T-helper 17 cell (primary cell): ENCODE data around the gene B9D2. TPM values are rescaled to one million over a fixed set of nuclear protein-coding genes. Genes with fewer than 3 reads are reported as not detected.
"Not testable (repeated sequence)": the region's sequence is repeated elsewhere in the genome, so short reads cannot be mapped to it uniquely, and the experiment has no call there.

Experiments used
- ATAC-seq: fragments of 150-1000 bp; cut with Tn5 transposase; 2 replicates; pipeline ENCODE4 v1.10.0; 2021; ENCODE audit warnings: mild to moderate bottlenecking, moderate library complexity
- DNase-seq, 3 donors: peaks; one replicate each; pipeline versions ENCODE4 v3.0.0 to v3.0.0-alpha.2; 2020 to 2021
- H3K9me3 ChIP-seq: one replicate; pipeline ENCODE4 v1.7.0; 2013; ENCODE audit warnings: low read length, mild to moderate bottlenecking; ENCODE audit not compliant: control insufficient read depth, poor library complexity, severe bottlenecking
- H3K27ac Mint-ChIP-seq: one replicate; pipeline ENCODE4 v1.8.0; 2022; ENCODE audit warnings: mild to moderate bottlenecking, moderate library complexity, mixed read lengths
- H3K27me3 Mint-ChIP-seq: one replicate; pipeline ENCODE4 v1.8.0; 2022; ENCODE audit warnings: mixed read lengths
- H3K36me3 Mint-ChIP-seq: one replicate; pipeline ENCODE4 v1.8.0; 2022; ENCODE audit warnings: low read depth, mixed read lengths
- H3K4me1 Mint-ChIP-seq: one replicate; pipeline ENCODE4 v1.8.0; 2022; ENCODE audit warnings: mild to moderate bottlenecking, mixed read lengths
- H3K4me3 Mint-ChIP-seq: one replicate; pipeline ENCODE4 v1.8.0; 2022; ENCODE audit warnings: mild to moderate bottlenecking, moderate library complexity, mixed read lengths
- total RNA-seq, 4 donors: library from RNA in 2 of 4; stranded (reverse) in 2 of 4; gene quantifications; one replicate each; pipeline ENCODE4 v1.2.3 and lab custom pipeline; 2022 to 2026

Gene B9D2
- total RNA-seq, 2 donors from 2014 or later = 37.1 to 41.4 TPM

GRCh38 chr19:41401483-41401882, 37.5 kb upstream of the B9D2 start:
- peaks cover 33% of the 10 kb centered on the region for H3K4me1 Mint-ChIP-seq
- no peaks in the 10 kb centered on the region for H3K27me3 Mint-ChIP-seq

DNA sequence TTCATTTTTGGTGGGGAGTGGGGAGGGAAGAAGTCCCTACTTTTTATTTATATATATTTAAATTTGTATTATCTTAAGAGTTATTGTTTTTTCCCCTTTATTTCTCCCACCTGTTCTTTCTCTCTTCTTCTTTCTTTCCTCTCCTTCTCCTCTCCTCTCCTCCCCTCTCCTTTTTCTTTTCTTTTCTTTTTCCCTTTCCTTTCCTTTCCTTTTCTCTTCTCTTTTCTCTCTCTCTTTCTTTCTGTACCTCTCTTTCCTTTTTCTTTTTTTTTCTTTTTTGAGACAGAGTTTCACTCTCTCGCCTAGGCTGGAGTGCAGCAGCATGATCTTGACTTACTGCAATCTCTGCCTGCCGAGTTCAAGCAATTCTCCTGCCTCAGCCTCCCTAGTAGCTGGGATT, 35.6 kb upstream of the B9D2 start:
- Mint-ChIP-seq H3K4me1 (peaks cover 44% of the 10 kb centered on the region), H3K4me3 (peak overlapping the region; percentile 81), H3K27me3 (no peaks in the 10 kb centered on the region), H3K27ac (peak overlapping the region; percentile 100), H3K36me3 (no peaks in the 10 kb centered on the region)
- no peaks in the 10 kb centered on the region for H3K9me3 ChIP-seq
- ATAC-seq (no peak), DNase-seq (no peak)

More at GRCh38 chr19:41401483-41401882, 37.5 kb upstream of the B9D2 start:
- no peak for DNase-seq
- no peak overlapping the region for H3K4me3 Mint-ChIP-seq
- H3K27ac Mint-ChIP-seq = peak overlapping the region; percentile 59
- no peak for ATAC-seq
- no peaks in the 10 kb centered on the region for H3K36me3 Mint-ChIP-seq
- no peaks in the 10 kb centered on the region for H3K9me3 ChIP-seq

GRCh38 chr19:41399091-41399490, 35.1 kb upstream of the B9D2 start:
- ATAC-seq = no peak
- Mint-ChIP-seq H3K4me1 (peaks cover 44% of the 10 kb centered on the region), H3K27me3 (no peaks in the 10 kb centered on the region), H3K36me3 (no peaks in the 10 kb centered on the region), H3K27ac (peak overlapping the region; percentile 100), H3K4me3 (peak overlapping the region; percentile 97)
- no peaks in the 10 kb centered on the region for H3K9me3 ChIP-seq
- no peak for DNase-seq

DNA sequence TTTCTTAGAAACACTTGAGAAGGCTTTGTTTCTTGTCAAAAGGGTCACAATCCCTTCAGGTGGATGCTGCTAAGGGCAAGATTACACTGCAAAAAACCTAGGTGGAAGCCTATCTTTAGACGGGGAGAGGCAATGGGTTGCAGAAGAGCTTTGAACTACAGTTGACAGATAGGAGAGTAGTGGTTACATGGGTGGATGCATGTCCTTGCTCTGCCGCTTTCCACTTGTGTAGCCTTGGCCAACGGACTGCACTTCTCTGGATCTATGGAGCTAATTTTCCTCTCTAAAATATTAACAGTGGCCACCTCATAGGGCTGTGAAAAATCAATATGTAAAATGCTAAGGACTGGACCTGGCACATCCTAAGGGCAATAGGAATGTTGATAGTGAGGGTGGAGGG, 34.6 kb upstream of the B9D2 start:
- Mint-ChIP-seq H3K4me3 (peak overlapping the region; percentile 97), H3K36me3 (no peaks in the 10 kb centered on the region), H3K4me1 (peaks cover 41% of the 10 kb centered on the region), H3K27me3 (no peaks in the 10 kb centered on the region), H3K27ac (peak overlapping the region; percentile 100)
- no peak for ATAC-seq
- no peaks in the 10 kb centered on the region for H3K9me3 ChIP-seq
- no peak for DNase-seq

GRCh38 chr19:41398050-41398418, 34.1 kb upstream of the B9D2 start:
- Mint-ChIP-seq H3K4me1 (peaks cover 39% of the 10 kb centered on the region), H3K36me3 (no peaks in the 10 kb centered on the region), H3K27me3 (no peaks in the 10 kb centered on the region), H3K27ac (peak overlapping the region; percentile 100), H3K4me3 (peak overlapping the region; percentile 97)
- ATAC-seq (no peak), DNase-seq (no peak)
- no peaks in the 10 kb centered on the region for H3K9me3 ChIP-seq

GRCh38 chr19:41397086-41398049, 33.4 kb upstream of the B9D2 start, which contains the start of the genes BCKDHA and EXOSC5:
Gene BCKDHA, plus strand, starts transcription at chr19:41397818. Its CDS starts 10 bp downstream, at chr19:41397828.
Gene EXOSC5, minus strand, starts transcription at chr19:41397359. Its CDS starts 31 bp downstream, at chr19:41397328.
- DNase-seq (peak; percentile 97 to 99 (median 99)), ATAC-seq (peak; percentile 98)
- no peaks in the 10 kb centered on the region for H3K36me3 Mint-ChIP-seq
- H3K4me1 Mint-ChIP-seq = peaks cover 41% of the 10 kb centered on the region
- no peaks in the 10 kb centered on the region for H3K9me3 ChIP-seq
- H3K27me3 Mint-ChIP-seq = no peaks in the 10 kb centered on the region
- peak within 1 kb of the TSS; percentile 100 for H3K27ac Mint-ChIP-seq
- H3K4me3 Mint-ChIP-seq = peak within 1 kb of the TSS; percentile 97

DNA sequence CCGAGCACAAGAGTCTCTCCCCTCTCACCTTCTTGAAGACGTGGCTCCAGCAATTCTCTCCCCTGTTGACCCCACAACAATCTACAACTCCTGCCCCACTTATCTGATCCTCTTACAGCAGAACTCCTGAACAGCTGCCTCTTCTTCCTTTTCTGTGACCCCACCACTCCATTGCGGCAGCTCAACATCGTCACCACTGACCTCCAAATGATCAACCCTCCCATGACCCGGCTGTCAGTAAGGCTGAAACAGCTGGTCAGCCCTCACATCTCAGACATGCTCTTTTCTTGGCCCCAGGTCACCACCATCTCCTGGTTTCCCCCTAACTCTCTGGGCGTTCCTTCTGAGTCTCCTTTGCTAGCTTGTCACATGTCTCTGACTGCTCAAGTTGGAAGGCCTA, 31.4 kb upstream of the B9D2 start:
- Mint-ChIP-seq H3K27ac (peak overlapping the region; percentile 100), H3K4me1 (peaks cover 34% of the 10 kb centered on the region), H3K27me3 (no peaks in the 10 kb centered on the region), H3K36me3 (no peaks in the 10 kb centered on the region), H3K4me3 (peak overlapping the region; percentile 97)
- H3K9me3 ChIP-seq = no peaks in the 10 kb centered on the region
- no peak for ATAC-seq
- no peak for DNase-seq

DNA sequence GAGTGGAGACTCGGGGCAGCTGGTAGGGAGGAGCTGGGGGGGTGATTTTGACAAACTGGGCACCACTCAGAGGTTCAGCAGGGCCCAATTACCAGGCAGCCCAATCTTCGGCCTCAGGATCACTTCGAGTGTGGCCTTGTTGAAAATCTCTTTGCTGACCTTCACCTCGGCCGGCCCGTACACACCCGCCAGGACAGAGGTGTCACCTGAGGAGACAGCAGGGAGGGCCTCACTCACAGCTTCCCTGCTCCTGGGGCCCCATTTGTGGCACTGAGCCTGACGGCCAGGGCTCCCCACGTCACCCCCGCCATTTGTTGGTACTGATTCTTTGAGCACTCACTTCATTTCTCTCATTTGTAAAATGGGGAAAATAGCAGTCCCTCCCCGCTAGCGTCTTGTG, 28.8 kb upstream of the B9D2 start:
- H3K36me3 Mint-ChIP-seq = no peaks in the 10 kb centered on the region
- H3K4me3 Mint-ChIP-seq = no peak overlapping the region
- H3K9me3 ChIP-seq = no peaks in the 10 kb centered on the region
- H3K27me3 Mint-ChIP-seq = no peaks in the 10 kb centered on the region
- DNase-seq = no peak
- peaks cover 18% of the 10 kb centered on the region for H3K4me1 Mint-ChIP-seq
- no peak overlapping the region for H3K27ac Mint-ChIP-seq
- ATAC-seq = no peak

DNA sequence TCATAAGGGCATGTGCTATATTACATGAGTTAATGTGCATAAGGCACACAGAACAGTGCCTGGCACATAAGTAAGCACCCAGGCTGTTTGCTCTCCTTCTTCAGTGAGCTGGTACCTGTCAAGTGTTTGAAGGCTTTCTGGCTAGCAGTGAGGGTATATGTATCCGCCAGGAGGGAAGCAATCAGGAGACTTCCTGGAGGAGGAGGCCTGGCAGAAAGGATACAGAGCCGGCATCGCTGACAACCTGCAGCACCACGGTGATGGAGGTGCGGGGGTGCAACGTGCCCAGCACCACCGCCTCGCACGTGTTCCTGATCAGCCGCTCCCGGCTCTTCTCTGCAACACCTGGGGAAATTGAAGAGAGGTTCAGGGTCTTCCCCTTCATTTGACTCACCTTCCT, 27.7 kb upstream of the B9D2 start:
- Mint-ChIP-seq H3K4me3 (no peak overlapping the region), H3K36me3 (no peaks in the 10 kb centered on the region), H3K4me1 (peaks cover 14% of the 10 kb centered on the region), H3K27ac (peak overlapping the region; percentile 27), H3K27me3 (no peaks in the 10 kb centered on the region)
- H3K9me3 ChIP-seq = no peaks in the 10 kb centered on the region
- ATAC-seq = no peak
- DNase-seq = no peak

- H3K36me3 Mint-ChIP-seq = no peaks in the 10 kb centered on the region
- no peaks in the 10 kb centered on the region for H3K9me3 ChIP-seq
- no peak overlapping the region for H3K4me3 Mint-ChIP-seq
- ATAC-seq (no peak), DNase-seq (no peak)
- no peaks in the 10 kb centered on the region for H3K27me3 Mint-ChIP-seq
- peaks cover 3% of the 10 kb centered on the region for H3K4me1 Mint-ChIP-seq
- H3K27ac Mint-ChIP-seq = peak overlapping the region; percentile 49
Measured at GRCh38 chr19:41386442-41386841, 22.5 kb upstream of the B9D2 start.

- peak overlapping the region; percentile 61 for H3K27ac Mint-ChIP-seq
- no peaks in the 10 kb centered on the region for H3K9me3 ChIP-seq
- no peaks in the 10 kb centered on the region for H3K36me3 Mint-ChIP-seq
- no peaks in the 10 kb centered on the region for H3K27me3 Mint-ChIP-seq
- no peak overlapping the region for H3K4me3 Mint-ChIP-seq
- H3K4me1 Mint-ChIP-seq = peaks cover 3% of the 10 kb centered on the region
- DNase-seq (no peak), ATAC-seq (no peak)
Measured at GRCh38 chr19:41384351-41384750, 20.4 kb upstream of the B9D2 start.

DNA sequence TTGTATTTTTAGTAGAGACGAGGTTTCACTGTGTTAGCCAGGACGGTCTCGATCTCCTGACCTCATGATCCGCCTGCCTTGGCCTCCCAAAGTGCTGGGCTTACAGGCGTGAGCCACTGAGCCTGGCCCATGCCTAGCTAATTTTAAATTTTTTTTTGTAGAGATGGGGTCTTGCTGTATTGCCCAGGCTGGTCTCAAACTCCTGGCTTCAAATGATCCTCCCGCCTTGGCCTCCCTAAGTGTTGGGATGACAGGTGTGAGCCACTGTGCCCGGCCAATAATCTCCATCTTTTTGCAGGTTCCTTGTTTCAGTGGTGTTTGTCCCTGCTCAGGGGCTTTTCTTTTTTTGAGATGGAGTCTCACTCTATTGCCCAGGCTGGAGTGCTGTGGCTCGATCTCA, 17.6 kb upstream of the B9D2 start:
- peak overlapping the region; percentile 53 for H3K27ac Mint-ChIP-seq
- H3K9me3 ChIP-seq, DNase-seq, H3K4me3 Mint-ChIP-seq, H3K27me3 Mint-ChIP-seq, H3K4me1 Mint-ChIP-seq, ATAC-seq, H3K36me3 Mint-ChIP-seq: not testable (repeated sequence)

- Mint-ChIP-seq H3K4me3 (no peak overlapping the region), H3K27me3 (no peaks in the 10 kb centered on the region), H3K36me3 (no peaks in the 10 kb centered on the region), H3K4me1 (peaks cover 11% of the 10 kb centered on the region), H3K27ac (no peak overlapping the region)
- peak; percentile 53 for ATAC-seq
- DNase-seq = no peak
- H3K9me3 ChIP-seq = no peaks in the 10 kb centered on the region
Measured at GRCh38 chr19:41377977-41378709, 14.2 kb upstream of the B9D2 start.
